AG09319 (cell line): ENCODE measurements around the gene VIL1.

Experiments used
- DNase-seq: peaks from one replicate; pipeline ENCODE4 v3.0.0-alpha.2; 2010; ENCODE audit warnings: low read depth; ENCODE audit errors: extremely low read depth
- CTCF ChIP-seq: IDR thresholded peaks from 2 replicates; pipeline ENCODE4 v1.5.1; 2011; ENCODE audit warnings: low read depth, mild to moderate bottlenecking, inconsistent platforms, low read length, moderate library complexity

The VIL1 gene

GRCh38 chr2:218381916-218382366 is 37.0 kb upstream of the VIL1 start, which contains the start of gene SLC11A1:
SLC11A1 (plus strand) TSS chr2:218382273; CDS start chr2:218382369, 96 bp downstream.
- TF ChIP-seq CTCF: no peak
- no peak for DNase-seq

- TF ChIP-seq CTCF: no peak
- no peak for DNase-seq
These were observed 36.1 kb upstream of the VIL1 start for GRCh38 chr2:218382785-218383184.

- no peak for DNase-seq
- TF ChIP-seq CTCF: no peak
These were observed 34.9 kb upstream of the VIL1 start for GRCh38 chr2:218383892-218384519.

GRCh38 chr2:218384975-218385374 is 33.9 kb upstream of the VIL1 start:
- TF ChIP-seq CTCF: no peak
- no peak for DNase-seq

GRCh38 chr2:218386505-218387368 is 32.2 kb upstream of the VIL1 start:
- no peak for TF ChIP-seq CTCF
- DNase-seq: no peak

- no peak for DNase-seq
- TF ChIP-seq CTCF: no peak
These were observed 31.3 kb upstream of the VIL1 start for GRCh38 chr2:218387369-218388194.
